GM18505 (cell line): ENCODE measurements around the gene ARHGEF26.

Source experiments
- ATAC-seq: cut with Tn5 transposase; IDR thresholded peaks from one replicate; pipeline ENCODE4 v1.9.1; 2021; ENCODE audit not compliant: unreplicated experiment
- POLR2A ChIP-seq: IDR thresholded peaks from 4 replicates; pipeline ENCODE4 v1.6.1; 2011; ENCODE audit warnings: borderline replicate concordance; ENCODE audit not compliant: insufficient read depth, insufficient read length; ENCODE audit errors: extremely low read depth

ARHGEF26 gene

GRCh38 chr3:154129625-154130024 is 8.4 kb downstream of the ARHGEF26 start:
- TF ChIP-seq POLR2A, result no peak
- no peak for ATAC-seq

GRCh38 chr3:154130540-154130939 is 9.3 kb downstream of the ARHGEF26 start:
- no peak for TF ChIP-seq POLR2A

GRCh38 chr3:154131830-154132229 is 10.6 kb downstream of the ARHGEF26 start:
- no peak for ATAC-seq

More at GRCh38 chr3:154130540-154130939, 9.3 kb downstream of the ARHGEF26 start:
- ATAC-seq, result no peak

GRCh38 chr3:154132777-154133375 is 11.7 kb downstream of the ARHGEF26 start:
- TF ChIP-seq POLR2A, result no peak
- no peak for ATAC-seq

More at GRCh38 chr3:154131830-154132229, 10.6 kb downstream of the ARHGEF26 start:
- no peak for TF ChIP-seq POLR2A

GRCh38 chr3:154135511-154136173 is 14.5 kb downstream of the ARHGEF26 start:
- no peak for TF ChIP-seq POLR2A
- no peak for ATAC-seq

- no peak for ATAC-seq
- TF ChIP-seq POLR2A, result no peak
Observed at GRCh38 chr3:154137036-154137435, 15.8 kb downstream of the ARHGEF26 start.

GRCh38 chr3:154139996-154140436 is 18.8 kb downstream of the ARHGEF26 start:
- ATAC-seq, result no peak
- no peak for TF ChIP-seq POLR2A

GRCh38 chr3:154142608-154143007 is 21.4 kb downstream of the ARHGEF26 start:
- no peak for ATAC-seq
- TF ChIP-seq POLR2A, result no peak

GRCh38 chr3:154143873-154144272 is 22.7 kb downstream of the ARHGEF26 start:
- no peak for ATAC-seq
- TF ChIP-seq POLR2A, result no peak

- TF ChIP-seq POLR2A, result no peak
- no peak for ATAC-seq
Observed at GRCh38 chr3:154144825-154145465, 23.8 kb downstream of the ARHGEF26 start.

- no peak for TF ChIP-seq POLR2A
- no peak for ATAC-seq
Observed at GRCh38 chr3:154148541-154148940, 27.4 kb downstream of the ARHGEF26 start.

- no peak for ATAC-seq
- no peak for TF ChIP-seq POLR2A
Observed at GRCh38 chr3:154149286-154149685, 28.1 kb downstream of the ARHGEF26 start.

- ATAC-seq, result no peak
- no peak for TF ChIP-seq POLR2A
Observed at GRCh38 chr3:154151969-154152368, 30.8 kb downstream of the ARHGEF26 start.

GRCh38 chr3:154152741-154153140 is 31.6 kb downstream of the ARHGEF26 start:
- ATAC-seq, result no peak
- no peak for TF ChIP-seq POLR2A
